ENCODE data around the gene SLC12A2. TPM values are rescaled to one million over a fixed set of nuclear protein-coding genes. Genes with fewer than 3 reads are reported as not detected.

Gene SLC12A2
- total and polyA plus RNA-seq, 2 donors (not counting 1 experiment from before 2014, with no cell fraction given) = 3.1 to 28.7 TPM

- WGBS (ENCODE audit: insufficient coverage) = 97% methylated on average over 4 of the region's 4 CpGs
- H3K4me3 ChIP-seq (ENCODE audit: control extremely low read depth in 1 of 5, extremely low read depth in 1 of 5, insufficient read depth in 1 of 5, low read depth in 2 of 5, low read length in 4 of 5) = no peak overlapping the region
- no peaks in the 10 kb centered on the region for H3K27me3 ChIP-seq (replicated peaks in 1 of 4; ENCODE audit: control extremely low read depth in 1 of 4, control insufficient read depth in 3 of 4, insufficient read depth in 4 of 4, low read length in 3 of 4)
- no peak overlapping the region for H3K4me2 ChIP-seq (replicated peaks; ENCODE audit: low read depth, low read length, poor library complexity, severe bottlenecking)
- POLR2A ChIA-PET = interaction anchor here (1.1 kb wide), 1 partner anchor 10 kb away, joined by 4 read pairs; the partner anchor contains the start of gene SLC12A2
- intact Hi-C loops (cut with micrococcal nuclease) = no loop called here
- DNase-seq (no peak), ATAC-seq (ENCODE audit: low read depth) (no peak)
- peaks cover 0 to 2% of the 10 kb centered on the region in 2 experiments for H3K36me3 ChIP-seq (replicated peaks in 1 of 2; ENCODE audit: control extremely low read depth in 1 of 2, control insufficient read depth in 1 of 2, extremely low read depth in 1 of 2, insufficient read depth in 2 of 2, low read length in 1 of 2)
- CTCF ChIA-PET = interaction anchor here (1.0 kb wide), 2 partner anchors 9 to 37 kb away, joined by 3 read pairs; no protein-coding TSS in a partner anchor
- peaks cover under 1 to 15% (median 1%) of the 10 kb centered on the region in 3 donors for H3K9me3 ChIP-seq (ENCODE audit: control extremely low read depth in 1 of 3, control insufficient read depth in 2 of 3, insufficient read depth in 1 of 3, low read length in 2 of 3)
- no peak overlapping the region for H2AFZ ChIP-seq (ENCODE audit: insufficient read depth, low read depth, low read length, poor library complexity, severe bottlenecking)
- peaks cover 80% of the 10 kb centered on the region for H3K79me2 ChIP-seq (ENCODE audit: control insufficient read depth, insufficient read depth, low read length)
- no peak overlapping the region for H3K9ac ChIP-seq (ENCODE audit: low read length)
- Mint-ChIP-seq H3K9me3 (ENCODE audit: insufficient read depth) (peaks cover 20% of the 10 kb centered on the region), H3K4me1 (peaks cover 31% of the 10 kb centered on the region), H3K27me3 (no peaks in the 10 kb centered on the region), H3K27ac (no peak overlapping the region), H3K4me3 (no peak overlapping the region)
- TF ChIP-seq CTCF (IDR thresholded peaks at IDR 0.05) (no peak), EZH2 (IDR thresholded peaks at IDR 0.05; ENCODE audit: borderline replicate concordance, insufficient read depth, low read depth, low read length, poor library complexity, severe bottlenecking) (no peak)
- H3K4me1 ChIP-seq (ENCODE audit: control insufficient read depth in 2 of 2, insufficient read depth in 2 of 2, low read length in 2 of 2) = no peaks in the 10 kb centered on the region
- H3K27ac ChIP-seq (ENCODE audit: low read length in 2 of 2) = no peak overlapping the region
- H4K20me1 ChIP-seq (ENCODE audit: control insufficient read depth, insufficient read depth, low read length, poor library complexity, severe bottlenecking) = peaks cover 24% of the 10 kb centered on the region
Observed at GRCh38 chr5:128093368-128093767, 9.8 kb downstream of the SLC12A2 start.

- Mint-ChIP-seq H3K4me3 (no peak overlapping the region), H3K4me1 (peaks cover 20% of the 10 kb centered on the region), H3K9me3 (ENCODE audit: insufficient read depth) (peaks cover 26% of the 10 kb centered on the region), H3K27me3 (no peaks in the 10 kb centered on the region), H3K27ac (no peak overlapping the region)
- no CpG with 5 or more reads among the region's 1 CpG for WGBS (ENCODE audit: insufficient coverage)
- intact Hi-C loops (cut with micrococcal nuclease) = no loop called here
- Histone ChIP-seq H3K4me3 (ENCODE audit: control extremely low read depth in 1 of 5, extremely low read depth in 1 of 5, insufficient read depth in 1 of 5, low read depth in 2 of 5, low read length in 4 of 5) (no peak overlapping the region), H2AFZ (ENCODE audit: insufficient read depth, low read depth, low read length, poor library complexity, severe bottlenecking) (no peak overlapping the region), H3K4me1 (ENCODE audit: control insufficient read depth in 2 of 2, insufficient read depth in 2 of 2, low read length in 2 of 2) (no peaks in the 10 kb centered on the region), H3K27me3 (replicated peaks in 1 of 4; ENCODE audit: control extremely low read depth in 1 of 4, control insufficient read depth in 3 of 4, insufficient read depth in 4 of 4, low read length in 3 of 4) (no peaks in the 10 kb centered on the region), H3K36me3 (replicated peaks in 1 of 2; ENCODE audit: control extremely low read depth in 1 of 2, control insufficient read depth in 1 of 2, extremely low read depth in 1 of 2, insufficient read depth in 2 of 2, low read length in 1 of 2) (peaks cover 2 to 6% of the 10 kb centered on the region in 2 experiments), H3K4me2 (replicated peaks; ENCODE audit: low read depth, low read length, poor library complexity, severe bottlenecking) (no peak overlapping the region), H4K20me1 (ENCODE audit: control insufficient read depth, insufficient read depth, low read length, poor library complexity, severe bottlenecking) (peaks cover 14% of the 10 kb centered on the region), H3K79me2 (ENCODE audit: control insufficient read depth, insufficient read depth, low read length) (peaks cover 74% of the 10 kb centered on the region), H3K9ac (ENCODE audit: low read length) (no peak overlapping the region), H3K9me3 (ENCODE audit: control extremely low read depth in 1 of 3, control insufficient read depth in 2 of 3, insufficient read depth in 1 of 3, low read length in 2 of 3) (peaks cover 1 to 24% (median 5%) of the 10 kb centered on the region in 3 donors), H3K27ac (ENCODE audit: low read length in 2 of 2) (no peak overlapping the region)
- TF ChIP-seq EZH2 (IDR thresholded peaks at IDR 0.05; ENCODE audit: borderline replicate concordance, insufficient read depth, low read depth, low read length, poor library complexity, severe bottlenecking) = no peak
- no peak for TF ChIP-seq CTCF (IDR thresholded peaks at IDR 0.05)
- CTCF ChIA-PET = no interaction called here
- DNase-seq = no peak
- POLR2A ChIA-PET = interaction anchor here (0.6 kb wide), 1 partner anchor 74 kb away, joined by 3 read pairs; no protein-coding TSS in a partner anchor
- ATAC-seq (ENCODE audit: low read depth) = no peak
Observed at GRCh38 chr5:128097224-128097623, 13.7 kb downstream of the SLC12A2 start.
